OCI-LY3 (cell line): ENCODE results near the gene CSF3.

Experiments
- H2AFZ ChIP-seq: fragments of 200-600, 300-600 bp; shearing (Covaris generic); 2 replicates; pipeline ENCODE4 v1.6.0; 2014; ENCODE audit warnings: antibody characterized with exemption, low read depth, low read length
- H3K27ac ChIP-seq: fragments of 200-600, 300-600 bp; sonication (generic); 2 replicates; pipeline ENCODE4 v1.5.1; 2014; ENCODE audit warnings: mild to moderate bottlenecking, low read length, moderate library complexity, mixed read lengths
- H3K27me3 ChIP-seq: fragments of 200-600, 300-600 bp; sonication (generic); 2 replicates; pipeline ENCODE4 v1.6.1; 2014; ENCODE audit warnings: low read depth, low read length, mixed read lengths
- H3K36me3 ChIP-seq: fragments of 200-600, 300-600 bp; sonication (generic); replicated peaks from 2 replicates; pipeline ENCODE3; 2014; ENCODE audit warnings: low read depth, low read length, mixed read lengths
- H3K4me1 ChIP-seq: fragments of 300-600, 200-600 bp; sonication (generic); 2 replicates; pipeline ENCODE4 v1.6.1; 2014; ENCODE audit warnings: low read length, mixed read lengths
- H3K4me2 ChIP-seq: fragments of 200-600, 300-600 bp; sonication (generic); 2 replicates; pipeline ENCODE4 v1.6.1; 2014; ENCODE audit warnings: low read length, mixed read lengths
- H3K4me3 ChIP-seq: fragments of 300-600, 200-600 bp; sonication (generic); 2 replicates; pipeline ENCODE4 v1.5.1; 2014; ENCODE audit warnings: antibody characterized with exemption, mild to moderate bottlenecking, low read length, moderate library complexity
- H3K79me2 ChIP-seq: fragments of 300-600, 200-600 bp; shearing (Covaris generic); 2 replicates; pipeline ENCODE4 v1.6.1; 2014; ENCODE audit warnings: mild to moderate bottlenecking, low read length, mixed read lengths
- H3K9ac ChIP-seq: fragments of 300-600, 200-600 bp; shearing (Covaris generic); 2 replicates; pipeline ENCODE4 v1.6.0; 2014; ENCODE audit warnings: mild to moderate bottlenecking, low read length, moderate library complexity
- H3K9me3 ChIP-seq: fragments of 200-600, 300-600 bp; shearing (Covaris generic); 2 replicates; pipeline ENCODE4 v1.6.1; 2014; ENCODE audit warnings: low read length, mixed read lengths; ENCODE audit not compliant: insufficient read depth
- H4K20me1 ChIP-seq: fragments of 200-600, 300-600 bp; sonication (generic); 2 replicates; pipeline ENCODE4 v1.6.1; 2016; ENCODE audit warnings: low read length, mixed read lengths; ENCODE audit not compliant: insufficient read depth
- EZH2phosphoT487 ChIP-seq: fragments of 200-600 bp; shearing (Covaris generic); IDR thresholded peaks from 2 replicates; pipeline ENCODE4 v1.6.1; 2018; ENCODE audit warnings: antibody characterized with exemption, mixed run types, low read depth
- TF ChIP-seq, protein P1 (sequence below): fragments of 200-600, 300-600 bp; sonication (generic); IDR thresholded peaks from 2 replicates; pipeline ENCODE4 v1.5.1; 2014; ENCODE audit warnings: antibody characterized with exemption, low read length, low read depth

CSF3 gene

DNA sequence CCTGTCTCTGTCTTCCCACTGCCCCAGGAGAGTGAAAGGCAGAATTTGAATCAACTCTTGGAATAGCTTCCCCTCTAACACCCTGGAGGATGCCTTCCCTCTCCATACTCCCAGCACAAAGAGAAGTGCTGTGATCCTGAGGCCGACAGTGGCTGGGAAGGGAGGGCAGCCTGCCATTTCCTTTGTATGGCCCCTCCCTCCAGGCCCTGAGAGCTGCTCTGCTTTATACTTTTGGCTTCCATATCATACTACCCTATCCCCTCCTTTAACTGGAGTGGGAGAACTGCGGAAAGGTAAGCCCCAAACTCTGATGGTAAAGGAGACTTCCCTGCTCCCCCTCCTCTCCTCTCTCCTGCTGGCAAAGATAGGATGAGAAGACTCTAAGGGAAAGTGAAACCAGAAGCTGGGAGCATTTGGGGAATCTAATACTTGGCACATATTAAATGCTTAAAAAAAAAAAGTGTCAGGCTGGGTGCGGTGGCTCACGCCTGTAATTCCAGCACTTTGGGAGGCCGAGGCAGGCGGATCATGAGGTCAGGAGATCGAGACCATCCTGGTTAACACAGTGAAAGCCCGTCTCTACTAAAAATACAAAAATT, 43.0 kb downstream of the CSF3 start:
- peaks cover 9% of the 10 kb centered on the region for H3K79me2 ChIP-seq
- no peaks in the 10 kb centered on the region for H3K9me3 ChIP-seq
- H3K36me3 ChIP-seq = no peaks in the 10 kb centered on the region
- H3K4me3 ChIP-seq = no peak overlapping the region
- no peaks in the 10 kb centered on the region for H4K20me1 ChIP-seq
- no peak overlapping the region for H3K27ac ChIP-seq
- H3K9ac ChIP-seq = no peak overlapping the region
- H3K4me2 ChIP-seq = no peak overlapping the region
- TF ChIP-seq, protein P1, sequence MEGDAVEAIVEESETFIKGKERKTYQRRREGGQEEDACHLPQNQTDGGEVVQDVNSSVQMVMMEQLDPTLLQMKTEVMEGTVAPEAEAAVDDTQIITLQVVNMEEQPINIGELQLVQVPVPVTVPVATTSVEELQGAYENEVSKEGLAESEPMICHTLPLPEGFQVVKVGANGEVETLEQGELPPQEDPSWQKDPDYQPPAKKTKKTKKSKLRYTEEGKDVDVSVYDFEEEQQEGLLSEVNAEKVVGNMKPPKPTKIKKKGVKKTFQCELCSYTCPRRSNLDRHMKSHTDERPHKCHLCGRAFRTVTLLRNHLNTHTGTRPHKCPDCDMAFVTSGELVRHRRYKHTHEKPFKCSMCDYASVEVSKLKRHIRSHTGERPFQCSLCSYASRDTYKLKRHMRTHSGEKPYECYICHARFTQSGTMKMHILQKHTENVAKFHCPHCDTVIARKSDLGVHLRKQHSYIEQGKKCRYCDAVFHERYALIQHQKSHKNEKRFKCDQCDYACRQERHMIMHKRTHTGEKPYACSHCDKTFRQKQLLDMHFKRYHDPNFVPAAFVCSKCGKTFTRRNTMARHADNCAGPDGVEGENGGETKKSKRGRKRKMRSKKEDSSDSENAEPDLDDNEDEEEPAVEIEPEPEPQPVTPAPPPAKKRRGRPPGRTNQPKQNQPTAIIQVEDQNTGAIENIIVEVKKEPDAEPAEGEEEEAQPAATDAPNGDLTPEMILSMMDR = no peak
- TF ChIP-seq EZH2phosphoT487 = no peak
- peaks cover 18% of the 10 kb centered on the region for H3K4me1 ChIP-seq
- H2AFZ ChIP-seq = no peak overlapping the region
- H3K27me3 ChIP-seq = peaks cover 13% of the 10 kb centered on the region

DNA sequence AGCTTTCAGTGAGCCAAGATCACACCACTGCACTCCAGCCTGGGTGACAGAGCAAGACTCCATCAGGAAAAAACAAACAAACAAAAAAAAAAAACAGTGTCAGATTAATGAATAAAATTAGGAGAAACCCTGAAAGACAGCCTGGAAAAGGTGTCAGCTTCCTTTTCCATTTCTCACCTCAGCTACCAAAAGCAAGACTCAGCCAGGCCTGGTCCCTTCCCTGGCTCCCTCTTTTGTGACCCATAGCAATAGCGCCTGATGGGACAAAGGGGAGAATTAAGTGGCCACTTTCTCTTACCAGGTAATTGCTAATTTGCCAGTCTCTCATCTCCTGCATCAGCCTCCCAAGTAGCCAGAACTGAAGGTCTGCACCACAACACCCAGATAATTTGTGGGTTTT, 43.6 kb downstream of the CSF3 start:
- H3K4me2 ChIP-seq = no peak overlapping the region
- H3K36me3 ChIP-seq = no peaks in the 10 kb centered on the region
- TF ChIP-seq EZH2phosphoT487 = no peak
- TF ChIP-seq, protein P1 = no peak
- H3K79me2 ChIP-seq = peaks cover 3% of the 10 kb centered on the region
- peaks cover 14% of the 10 kb centered on the region for H3K27me3 ChIP-seq
- H3K27ac ChIP-seq = no peak overlapping the region
- H3K9ac ChIP-seq = no peak overlapping the region
- H2AFZ ChIP-seq = no peak overlapping the region
- H3K4me3 ChIP-seq = no peak overlapping the region
- no peaks in the 10 kb centered on the region for H3K9me3 ChIP-seq
- H4K20me1 ChIP-seq = no peaks in the 10 kb centered on the region
- H3K4me1 ChIP-seq = peaks cover 17% of the 10 kb centered on the region

DNA sequence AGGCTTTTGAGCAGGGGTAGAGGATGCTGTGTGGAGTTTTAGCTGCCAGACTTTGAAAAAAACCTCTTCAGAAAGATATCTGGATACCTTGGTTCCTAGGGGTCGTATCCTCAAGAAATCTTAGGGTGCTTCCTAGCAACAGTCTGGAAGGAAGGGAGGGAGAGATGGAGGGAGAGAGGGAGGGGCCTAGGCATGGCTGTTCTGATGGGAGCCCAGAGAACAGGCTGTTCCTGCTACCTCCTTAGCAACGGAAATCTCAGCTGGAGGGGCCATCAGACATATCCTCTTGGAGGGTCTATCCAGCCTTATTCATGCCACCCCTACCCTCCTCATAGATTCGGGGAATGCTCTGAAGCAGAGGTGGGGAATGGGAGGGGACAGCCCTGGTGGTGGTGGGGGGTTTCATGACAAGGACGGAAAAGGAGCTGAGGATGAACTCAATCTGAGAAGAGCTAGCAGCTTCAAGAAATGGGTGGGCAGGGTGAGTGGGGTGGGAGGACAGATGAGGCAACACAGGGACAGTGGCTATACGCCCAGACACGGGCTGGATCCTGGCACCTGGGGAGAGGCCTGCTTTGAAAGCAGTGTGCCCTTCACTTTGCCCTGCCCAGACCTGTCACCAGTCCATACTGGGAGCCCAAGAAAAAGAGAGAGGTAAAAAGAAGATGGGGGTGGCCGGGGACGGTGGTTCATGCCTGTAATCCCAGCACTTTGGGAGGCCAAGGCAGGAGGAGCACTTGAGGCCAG, 44.7 kb downstream of the CSF3 start:
- Histone ChIP-seq H3K4me1 (peaks cover 22% of the 10 kb centered on the region), H4K20me1 (no peaks in the 10 kb centered on the region), H3K9ac (no peak overlapping the region), H2AFZ (no peak overlapping the region; the same call in 1 of the 2 replicates), H3K27me3 (peaks cover 22% of the 10 kb centered on the region), H3K36me3 (no peaks in the 10 kb centered on the region), H3K27ac (no peak overlapping the region), H3K4me2 (no peak overlapping the region), H3K9me3 (no peaks in the 10 kb centered on the region), H3K4me3 (no peak overlapping the region), H3K79me2 (0 out of 2 replicates have a peak, but pooled peaks cover 2% of the 10 kb centered on the region)
- TF ChIP-seq, protein P1 = no peak
- TF ChIP-seq EZH2phosphoT487 = no peak

DNA sequence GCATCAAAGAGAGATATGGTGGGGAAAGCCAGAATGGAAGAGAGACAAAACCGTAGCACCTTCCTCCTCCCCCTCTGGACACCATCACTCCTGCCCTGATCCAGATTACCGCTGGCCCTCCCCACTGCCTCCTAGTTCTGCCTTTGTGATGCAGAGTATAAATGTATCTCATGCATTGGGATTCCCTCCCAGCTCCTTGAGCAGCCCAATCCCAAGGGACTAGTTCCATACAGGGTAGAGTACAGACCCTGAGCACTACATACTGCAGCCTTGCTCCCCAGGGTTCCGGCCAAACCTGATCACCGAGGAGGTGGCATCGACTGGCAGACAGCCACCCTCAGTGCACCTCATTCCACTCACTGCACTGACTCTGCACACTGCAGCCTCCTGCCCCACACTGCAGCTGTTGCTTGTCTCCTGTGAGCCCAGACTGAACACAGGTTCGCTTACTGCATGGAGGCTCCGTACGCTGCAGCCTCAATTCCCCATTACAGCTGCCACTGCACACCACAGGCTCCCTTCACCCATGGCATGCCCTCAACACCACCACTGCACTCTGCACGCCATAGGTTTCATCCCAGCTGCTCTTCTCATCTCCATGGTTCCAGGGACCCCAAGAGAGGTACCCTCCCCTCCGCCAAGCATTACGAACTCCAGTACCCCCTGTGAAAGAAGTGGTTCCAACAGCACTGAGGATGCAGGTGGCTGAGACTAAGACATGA, 45.8 kb downstream of the CSF3 start:
- H3K9ac ChIP-seq = no peak overlapping the region
- H3K4me2 ChIP-seq = no peak overlapping the region
- H3K36me3 ChIP-seq = no peaks in the 10 kb centered on the region
- H4K20me1 ChIP-seq = no peaks in the 10 kb centered on the region
- H3K4me1 ChIP-seq = peaks cover 20% of the 10 kb centered on the region
- H3K9me3 ChIP-seq = no peaks in the 10 kb centered on the region
- H3K27me3 ChIP-seq = peaks cover 22% of the 10 kb centered on the region
- 0 out of 2 replicates have a peak, but pooled peaks cover 2% of the 10 kb centered on the region for H3K79me2 ChIP-seq
- no peak overlapping the region for H3K27ac ChIP-seq
- no peak overlapping the region for H2AFZ ChIP-seq
- TF ChIP-seq, protein P1 = no peak
- no peak for TF ChIP-seq EZH2phosphoT487
- no peak overlapping the region for H3K4me3 ChIP-seq
